HG03095 (cell line): Measurements from ENCODE around the gene EPAS1.

Experiments used
- ATAC-seq: cut with Tn5 transposase; IDR thresholded peaks from one replicate; pipeline ENCODE4 v1.9.1; 2021; ENCODE audit warnings: moderate library complexity; ENCODE audit not compliant: unreplicated experiment

EPAS1 gene

GRCh38 chr2:46380038-46380940, 83.1 kb downstream of the EPAS1 start:
- ATAC-seq: no peak

DNA sequence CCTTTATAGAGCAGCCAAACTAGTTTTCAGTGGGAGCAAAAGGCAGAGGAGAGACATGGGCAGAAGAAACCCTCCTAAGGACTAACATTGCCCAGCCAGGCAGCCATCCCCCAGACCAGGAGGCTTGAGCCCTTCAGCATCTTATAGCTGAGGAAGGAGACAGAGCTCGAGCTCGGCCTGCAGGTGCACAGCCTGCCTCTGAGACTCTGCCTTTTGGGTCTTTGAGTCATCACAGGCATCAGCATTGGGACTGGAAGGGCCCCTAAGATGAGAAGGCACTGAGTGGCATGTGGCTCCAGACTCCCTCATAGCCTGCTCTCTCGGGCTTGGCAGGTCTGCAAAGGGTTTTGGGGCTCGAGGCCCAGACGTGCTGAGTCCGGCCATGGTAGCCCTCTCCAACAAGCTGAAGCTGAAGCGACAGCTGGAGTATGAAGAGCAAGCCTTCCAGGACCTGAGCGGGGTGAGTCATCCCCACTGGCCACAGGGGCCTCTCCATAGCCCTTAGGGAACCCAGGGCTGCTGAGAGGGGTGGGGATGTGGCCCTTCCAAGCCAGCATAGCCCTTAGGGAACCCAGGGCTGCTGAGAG, 84.1 kb downstream of the EPAS1 start:
- no peak for ATAC-seq

GRCh38 chr2:46381871-46382270, 84.7 kb downstream of the EPAS1 start:
- no peak for ATAC-seq

- no peak for ATAC-seq
These were observed 85.3 kb downstream of the EPAS1 start for GRCh38 chr2:46382331-46383112.

- no peak for ATAC-seq
These were observed 85.8 kb downstream of the EPAS1 start for GRCh38 chr2:46383113-46383395.

DNA sequence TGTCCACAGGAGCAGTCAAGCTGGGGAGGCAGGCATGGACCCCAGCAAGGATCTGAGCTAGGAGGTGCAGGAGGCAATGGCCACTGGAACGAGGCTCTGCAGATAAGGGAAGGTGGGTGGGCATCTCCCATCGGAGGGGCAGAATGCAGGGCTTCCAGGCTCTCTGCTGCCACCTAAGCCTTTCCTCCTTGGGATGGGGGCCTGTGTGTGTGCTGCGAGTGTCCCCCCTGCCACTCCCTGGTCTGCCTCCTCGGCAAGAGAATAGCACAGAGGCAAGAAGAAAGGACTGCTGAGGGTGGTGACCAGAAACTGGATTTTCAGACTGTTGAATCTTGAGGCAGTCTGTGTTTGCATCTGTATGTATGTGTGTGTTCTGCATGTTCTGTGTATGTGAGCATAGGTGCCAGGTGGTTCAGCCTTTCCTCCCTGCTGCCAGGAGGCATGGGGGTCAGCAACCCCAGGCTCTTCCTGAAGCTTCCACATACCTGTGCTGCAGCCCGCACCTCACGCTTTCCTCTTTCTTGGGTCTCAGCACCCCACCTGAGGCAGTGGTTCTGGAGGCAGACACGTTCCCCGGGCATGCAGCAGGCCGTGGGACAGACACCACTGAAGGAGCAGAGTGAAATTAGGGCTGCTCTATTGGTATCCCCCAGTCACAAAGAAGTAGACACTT, 86.7 kb downstream of the EPAS1 start:
- no peak for ATAC-seq

DNA sequence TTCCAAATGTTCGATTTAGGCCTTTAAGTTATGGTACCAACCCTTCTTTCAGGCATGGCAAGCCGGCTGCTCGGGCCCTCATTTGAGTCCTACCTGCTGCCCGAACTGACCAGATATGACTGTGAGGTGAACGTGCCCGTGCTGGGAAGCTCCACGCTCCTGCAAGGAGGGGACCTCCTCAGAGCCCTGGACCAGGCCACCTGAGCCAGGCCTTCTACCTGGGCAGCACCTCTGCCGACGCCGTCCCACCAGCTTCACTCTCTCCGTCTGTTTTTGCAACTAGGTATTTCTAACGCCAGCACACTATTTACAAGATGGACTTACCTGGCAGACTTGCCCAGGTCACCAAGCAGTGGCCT, 87.2 kb downstream of the EPAS1 start:
- no peak for ATAC-seq

GRCh38 chr2:46385786-46386577, 88.8 kb downstream of the EPAS1 start:
- ATAC-seq: no peak

DNA sequence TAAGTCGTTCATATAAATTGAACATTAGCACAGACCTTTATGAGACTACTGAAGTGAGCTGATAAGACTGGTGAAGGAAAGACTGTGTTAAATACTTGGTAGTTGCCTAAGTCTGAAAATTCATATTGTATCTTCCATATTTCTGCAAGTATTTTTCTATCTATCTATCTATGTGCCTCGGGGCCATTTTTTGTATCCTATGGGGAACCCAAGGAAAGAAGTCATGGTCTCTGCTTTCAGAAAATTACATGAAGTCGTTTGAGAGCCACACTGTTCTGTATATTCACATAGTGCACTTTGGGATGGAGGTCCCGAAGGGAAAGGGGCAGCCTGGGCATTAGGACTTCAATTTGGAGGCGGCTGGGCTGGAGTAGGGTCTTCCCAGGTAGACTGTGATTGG, 89.6 kb downstream of the EPAS1 start:
- no peak for ATAC-seq

DNA sequence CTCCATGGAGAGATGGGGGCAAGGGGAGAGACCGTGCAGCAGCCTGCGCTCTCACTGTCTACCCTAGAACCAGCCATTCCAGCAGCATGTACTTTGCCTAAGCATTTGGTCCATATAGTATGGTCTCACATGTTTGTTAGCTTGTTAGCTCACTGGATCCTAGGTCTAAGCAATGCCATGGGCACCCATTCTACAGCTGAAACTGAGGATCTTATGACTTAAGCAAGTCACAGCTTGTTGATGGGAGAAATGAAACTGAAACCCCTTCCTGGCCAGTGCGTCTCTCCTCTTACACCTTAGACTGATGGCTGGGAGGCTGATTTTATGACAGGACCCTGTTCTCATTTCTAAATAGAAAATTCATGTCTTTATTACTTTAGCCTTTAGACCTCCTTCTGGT, 90.1 kb downstream of the EPAS1 start:
- ATAC-seq: no peak

- no peak for ATAC-seq
These were observed 90.8 kb downstream of the EPAS1 start for GRCh38 chr2:46387886-46388515.

- ATAC-seq: no peak
These were observed 91.7 kb downstream of the EPAS1 start for GRCh38 chr2:46388881-46389280.

- ATAC-seq: no peak
These were observed 92.3 kb downstream of the EPAS1 start for GRCh38 chr2:46389417-46389916.

GRCh38 chr2:46390036-46390435, 92.8 kb downstream of the EPAS1 start:
- ATAC-seq: no peak

GRCh38 chr2:46390901-46391395, 93.7 kb downstream of the EPAS1 start:
- no peak for ATAC-seq

- no peak for ATAC-seq
These were observed 95.5 kb downstream of the EPAS1 start for GRCh38 chr2:46392561-46393346.

- no peak for ATAC-seq
These were observed 96.2 kb downstream of the EPAS1 start for GRCh38 chr2:46393347-46393820.

DNA sequence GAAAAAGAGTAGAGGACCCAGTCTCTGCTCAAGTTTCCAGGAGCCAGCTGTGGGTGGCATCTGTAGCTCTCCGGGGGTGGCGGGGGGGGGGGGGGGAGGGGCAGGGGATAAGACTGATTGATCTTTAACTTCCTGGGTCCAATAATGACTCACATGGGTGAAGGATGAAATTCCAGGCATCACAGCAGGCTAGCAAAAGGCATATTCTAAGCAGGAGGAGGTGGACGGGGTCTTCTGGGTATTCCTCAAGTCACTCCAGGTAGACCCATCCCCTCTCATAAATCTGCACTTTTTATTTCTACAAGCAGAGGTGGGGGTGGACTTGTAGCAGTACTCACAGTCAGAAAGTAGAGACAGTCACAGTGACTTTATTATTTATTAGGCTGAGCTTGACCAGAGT, 96.7 kb downstream of the EPAS1 start:
- no peak for ATAC-seq
